GM18505 (cell line): ENCODE results near the gene WNT2B.

Experiments
- ATAC-seq: cut with Tn5 transposase; IDR thresholded peaks from one replicate; pipeline ENCODE4 v1.9.1; 2021; ENCODE audit not compliant: unreplicated experiment
- POLR2A ChIP-seq: IDR thresholded peaks from 4 replicates; pipeline ENCODE4 v1.6.1; 2011; ENCODE audit warnings: borderline replicate concordance; ENCODE audit not compliant: insufficient read depth, insufficient read length; ENCODE audit errors: extremely low read depth

Gene WNT2B

DNA sequence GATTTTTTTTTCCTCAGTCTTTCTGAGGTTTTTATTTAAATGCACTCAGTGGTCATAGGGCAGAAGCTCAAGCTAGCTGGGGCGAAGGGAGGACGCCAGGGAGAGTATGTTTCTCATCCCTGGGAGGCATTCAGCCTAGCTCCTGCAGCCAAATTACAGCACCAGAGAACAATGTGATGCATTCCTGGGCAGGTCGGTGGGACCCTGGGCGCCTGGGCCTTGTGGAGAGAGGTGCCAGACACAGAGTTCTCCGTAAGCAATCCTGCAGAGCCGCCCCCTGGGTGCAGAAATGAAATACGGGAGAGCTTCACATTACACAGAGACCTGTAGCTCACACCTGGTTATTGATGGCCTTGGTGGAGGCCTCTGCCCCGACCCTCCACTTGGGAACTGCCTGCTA lies 15.5 kb downstream of the WNT2B start:
- no peak for TF ChIP-seq POLR2A

DNA sequence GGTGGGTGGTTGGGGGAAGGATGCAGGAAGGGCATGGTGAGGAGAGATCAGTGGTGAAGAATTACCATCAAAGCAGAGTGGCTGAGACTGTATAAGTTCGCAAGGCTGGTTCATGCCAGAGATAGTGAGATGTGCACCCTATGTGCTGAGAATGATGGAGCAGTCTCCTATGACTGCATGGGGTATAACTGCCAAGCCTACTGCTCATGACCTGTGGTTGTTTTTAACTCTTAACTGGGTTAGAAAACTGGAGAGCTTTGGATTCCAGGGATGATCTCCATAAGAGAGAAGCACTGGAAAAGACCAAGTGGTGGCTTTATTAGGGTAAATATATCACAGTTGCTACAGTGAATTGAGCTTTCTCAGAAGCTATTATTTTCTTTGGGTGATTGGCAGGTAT lies 16.2 kb downstream of the WNT2B start:
- no peak for ATAC-seq
- TF ChIP-seq POLR2A: no peak

More for the DNA sequence above, 15.5 kb downstream of the WNT2B start:
- ATAC-seq: no peak

DNA sequence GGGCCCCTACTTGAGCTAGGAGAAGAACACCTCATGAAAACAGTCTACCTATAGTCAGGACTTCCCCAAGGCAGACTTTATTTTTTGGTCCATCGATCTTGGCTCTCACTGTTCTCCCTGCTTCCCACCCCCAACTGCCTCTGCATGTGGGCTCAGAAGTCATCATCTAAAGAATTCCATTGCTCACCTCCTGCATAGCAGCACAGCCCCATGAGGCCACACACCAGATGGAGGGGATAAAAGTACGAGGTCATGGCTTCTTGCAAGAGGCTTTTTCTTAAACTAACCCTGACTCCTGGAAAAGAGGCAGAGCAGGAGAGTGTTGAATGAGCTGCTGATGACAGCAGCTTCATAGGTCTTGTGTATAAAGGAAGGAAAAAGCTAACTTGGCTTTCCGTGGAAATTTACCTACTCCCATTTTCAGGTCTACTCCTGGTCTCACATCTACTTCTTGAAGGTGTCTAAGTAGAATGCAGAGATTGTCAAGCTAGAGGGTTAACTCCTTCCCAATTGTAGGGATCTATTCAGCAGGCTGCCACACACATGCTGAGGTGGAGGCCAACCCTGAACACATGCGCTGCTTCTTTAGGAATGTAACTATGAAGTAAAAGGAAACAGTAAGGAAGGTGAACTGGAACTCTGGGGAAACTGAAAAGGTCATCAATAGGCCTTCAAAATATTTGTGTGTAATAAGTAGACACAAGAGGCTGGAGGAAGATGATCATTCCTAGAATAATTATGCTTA lies 18.7 kb downstream of the WNT2B start:
- no peak for ATAC-seq

DNA sequence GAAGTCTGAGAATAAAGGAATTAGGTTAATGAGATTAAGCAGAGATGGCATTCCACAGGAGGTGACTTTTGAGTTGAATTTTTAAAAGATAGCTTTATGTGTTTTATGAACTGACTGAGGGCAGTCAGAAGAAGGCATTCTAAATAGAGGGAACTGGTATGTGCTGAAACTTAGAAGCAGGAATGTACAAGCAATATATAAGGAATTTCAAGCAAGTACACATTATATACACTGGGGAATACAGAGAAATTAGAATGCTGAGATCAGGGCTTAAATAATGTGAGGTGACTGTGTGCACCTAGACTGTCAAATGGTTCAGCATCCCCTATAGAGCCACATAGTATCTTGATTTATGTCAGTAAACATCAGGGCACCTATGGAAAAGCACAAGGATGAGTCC lies 19.3 kb downstream of the WNT2B start:
- TF ChIP-seq POLR2A: no peak
- no peak for ATAC-seq

More for the DNA sequence above, 18.7 kb downstream of the WNT2B start:
- TF ChIP-seq POLR2A: no peak

DNA sequence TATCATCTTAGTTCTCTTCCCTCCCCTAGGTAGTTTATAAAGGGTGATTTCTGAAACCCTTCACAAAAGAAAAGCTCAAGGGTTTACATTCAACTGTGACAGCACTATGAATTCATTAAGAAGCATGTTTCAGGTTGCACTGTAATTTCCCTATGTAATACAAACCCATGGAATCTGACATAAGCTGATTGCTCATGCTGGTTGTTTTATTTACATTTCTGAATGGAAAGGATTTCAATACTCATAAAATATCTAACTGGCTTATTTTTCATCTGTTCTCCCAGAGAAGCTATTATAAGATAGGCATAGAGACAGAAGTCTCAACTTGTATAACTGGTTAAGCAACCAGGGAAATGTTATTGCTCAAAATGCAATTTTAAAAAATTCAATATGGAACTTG lies 20.5 kb downstream of the WNT2B start:
- TF ChIP-seq POLR2A: no peak
- ATAC-seq: no peak

DNA sequence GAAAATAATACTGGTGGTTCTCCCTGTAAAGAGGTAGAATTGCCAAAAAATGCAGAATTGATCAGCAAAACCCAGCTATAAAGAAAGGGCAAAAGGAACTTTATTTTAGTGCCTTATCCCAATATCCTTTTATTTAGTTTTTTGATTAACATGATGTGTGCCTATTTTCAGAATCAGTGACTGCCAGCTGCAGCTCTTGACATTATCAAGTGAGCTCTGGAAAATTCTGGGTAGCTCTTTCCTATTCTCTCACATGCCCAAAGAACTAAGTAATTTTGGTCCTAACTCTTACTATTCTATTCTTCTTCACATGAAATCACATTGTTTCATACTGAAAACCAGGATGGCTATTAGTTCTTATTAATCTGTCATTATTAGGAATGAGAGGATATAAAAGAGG lies 22.1 kb downstream of the WNT2B start:
- TF ChIP-seq POLR2A: no peak
- ATAC-seq: no peak

DNA sequence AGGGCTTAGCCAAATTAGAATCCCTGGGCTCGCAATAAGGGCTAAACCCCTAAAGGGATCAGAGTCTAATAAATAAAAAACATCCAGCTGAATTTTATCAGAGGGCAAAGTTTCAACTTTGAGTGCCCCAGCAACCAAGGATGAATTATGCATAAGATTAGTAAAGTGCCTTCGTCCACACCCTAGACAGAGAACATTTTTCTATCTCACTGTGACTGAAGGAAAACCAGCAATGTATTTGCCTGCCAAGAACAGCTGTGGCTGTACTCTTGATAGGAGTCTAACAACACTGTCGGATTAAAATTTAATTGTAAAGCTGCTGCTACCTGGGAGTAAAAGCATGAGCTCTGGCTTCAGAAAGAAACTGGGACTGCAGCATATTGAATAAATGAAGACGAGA lies 23.3 kb downstream of the WNT2B start:
- no peak for ATAC-seq
- TF ChIP-seq POLR2A: no peak

DNA sequence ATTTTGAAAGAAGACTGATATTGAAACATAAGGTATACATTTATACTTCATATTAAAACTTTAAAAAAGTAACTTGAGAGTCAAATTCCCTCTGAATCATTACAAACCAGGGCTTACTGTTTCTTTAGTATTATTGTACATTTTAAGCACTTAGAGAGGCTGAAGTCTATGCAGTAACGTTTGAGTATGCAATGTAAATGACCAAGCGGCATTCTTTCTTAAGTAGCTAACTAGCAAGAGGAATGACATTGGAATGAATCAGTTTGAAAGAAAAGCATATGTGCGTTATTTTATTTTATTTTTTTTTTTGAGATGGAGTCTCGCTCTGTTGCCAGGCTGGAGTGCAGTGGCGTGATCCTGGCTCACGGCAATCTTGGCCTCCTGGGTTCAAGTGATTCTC lies 24.3 kb downstream of the WNT2B start:
- no peak for TF ChIP-seq POLR2A
- ATAC-seq: no peak

DNA sequence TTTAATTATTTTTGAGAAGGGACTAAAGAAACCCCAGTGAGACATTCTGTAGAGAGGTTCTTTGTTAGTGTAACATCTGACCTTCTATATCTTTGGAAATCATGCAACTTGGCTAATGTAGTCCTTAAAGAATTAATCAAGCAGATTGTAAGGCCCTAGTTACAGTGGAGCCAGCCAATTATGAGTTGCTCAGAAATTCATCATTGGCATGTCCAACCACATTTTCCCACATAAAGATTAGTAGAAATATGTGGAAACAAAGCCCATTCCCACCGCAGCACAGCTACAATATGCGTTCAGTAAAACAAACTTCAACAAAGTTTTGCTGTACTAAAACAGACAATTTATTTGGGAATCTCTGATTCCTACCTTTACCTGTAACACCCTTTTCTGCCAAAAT lies 27.8 kb downstream of the WNT2B start:
- TF ChIP-seq POLR2A: no peak
- no peak for ATAC-seq

DNA sequence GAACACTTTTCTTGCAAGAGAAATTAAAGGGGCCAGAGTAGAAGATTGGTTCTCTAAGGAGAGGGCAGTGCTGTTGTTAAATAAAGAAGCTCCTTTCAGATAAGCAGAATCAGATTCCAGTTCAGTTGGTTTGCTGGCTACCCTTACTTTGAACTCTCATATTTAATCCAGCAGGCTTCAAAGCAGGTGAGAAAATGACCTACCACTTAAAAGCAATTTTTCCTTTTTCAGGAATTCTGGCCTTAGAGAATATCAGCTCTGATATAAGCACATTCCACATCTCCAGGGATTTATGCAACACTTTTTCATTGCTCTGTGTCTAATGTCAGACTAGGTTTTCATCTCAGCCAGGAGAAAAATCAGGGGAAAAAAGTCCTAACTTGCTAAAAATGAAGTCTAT lies 28.7 kb downstream of the WNT2B start:
- ATAC-seq: no peak
- TF ChIP-seq POLR2A: no peak

DNA sequence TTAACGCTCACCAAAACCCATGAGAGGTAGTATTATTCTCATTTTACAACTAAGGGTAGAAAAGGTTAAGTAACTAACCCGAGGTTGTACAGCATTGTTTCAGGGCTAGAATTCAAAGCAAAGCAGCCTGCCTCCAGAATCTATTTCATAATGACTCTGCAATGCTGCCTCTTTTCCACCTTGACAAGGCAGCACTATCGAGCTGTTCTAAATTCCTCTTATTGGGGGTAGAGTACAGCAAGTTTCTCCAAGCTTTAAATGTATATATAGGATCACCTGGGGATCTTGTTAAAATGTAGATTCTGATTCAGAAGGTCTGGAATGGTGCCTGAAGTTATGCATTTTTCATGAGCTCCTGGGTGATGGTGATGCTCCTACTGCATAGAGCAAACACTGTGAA lies 30.1 kb downstream of the WNT2B start:
- no peak for TF ChIP-seq POLR2A
- no peak for ATAC-seq

DNA sequence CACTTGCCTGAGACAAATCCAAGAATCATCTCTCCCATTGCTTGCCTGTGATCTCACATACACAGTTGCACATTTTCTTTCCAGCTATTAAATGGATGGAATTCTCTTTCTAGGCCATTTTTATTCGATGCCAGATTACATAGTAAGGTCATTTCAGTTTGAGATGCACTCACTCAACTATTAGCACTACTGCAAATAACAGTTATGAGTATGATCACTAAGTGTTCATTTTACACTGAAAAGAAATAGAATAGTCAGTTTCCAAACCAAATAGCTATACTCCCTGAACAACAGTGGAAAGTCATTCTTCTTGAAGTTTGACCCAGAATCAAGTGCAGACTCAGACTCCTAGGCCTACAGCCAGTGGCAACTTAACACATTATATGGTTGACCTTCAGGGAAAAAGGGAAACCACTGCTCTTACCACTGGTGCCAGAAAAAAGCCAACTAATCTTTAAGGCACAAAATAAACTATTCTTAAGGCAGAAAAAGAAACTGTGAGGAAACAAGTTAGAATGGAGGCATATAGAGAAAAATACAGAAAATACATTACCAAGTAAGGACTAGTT lies 31.5 kb downstream of the WNT2B start:
- no peak for ATAC-seq
- no peak for TF ChIP-seq POLR2A

DNA sequence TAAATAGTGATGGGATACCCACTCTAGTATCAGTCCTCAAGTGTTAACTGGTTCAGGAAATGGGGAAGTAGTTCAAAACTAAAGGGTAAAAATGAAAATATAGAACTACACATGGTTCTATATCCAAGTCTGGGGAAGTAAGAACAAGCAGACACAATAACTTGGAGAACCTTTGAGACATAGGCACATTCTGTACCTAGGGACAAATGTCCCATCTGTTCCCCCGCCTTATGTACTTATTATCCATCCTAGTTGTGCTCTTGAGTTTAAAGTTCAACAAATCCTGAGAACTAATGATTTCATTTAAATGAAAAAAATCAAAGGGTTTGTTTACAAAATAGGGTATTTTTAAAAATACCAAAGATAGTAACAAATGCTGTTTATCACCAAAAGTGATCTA lies 32.5 kb downstream of the WNT2B start:
- ATAC-seq: no peak
- TF ChIP-seq POLR2A: no peak

DNA sequence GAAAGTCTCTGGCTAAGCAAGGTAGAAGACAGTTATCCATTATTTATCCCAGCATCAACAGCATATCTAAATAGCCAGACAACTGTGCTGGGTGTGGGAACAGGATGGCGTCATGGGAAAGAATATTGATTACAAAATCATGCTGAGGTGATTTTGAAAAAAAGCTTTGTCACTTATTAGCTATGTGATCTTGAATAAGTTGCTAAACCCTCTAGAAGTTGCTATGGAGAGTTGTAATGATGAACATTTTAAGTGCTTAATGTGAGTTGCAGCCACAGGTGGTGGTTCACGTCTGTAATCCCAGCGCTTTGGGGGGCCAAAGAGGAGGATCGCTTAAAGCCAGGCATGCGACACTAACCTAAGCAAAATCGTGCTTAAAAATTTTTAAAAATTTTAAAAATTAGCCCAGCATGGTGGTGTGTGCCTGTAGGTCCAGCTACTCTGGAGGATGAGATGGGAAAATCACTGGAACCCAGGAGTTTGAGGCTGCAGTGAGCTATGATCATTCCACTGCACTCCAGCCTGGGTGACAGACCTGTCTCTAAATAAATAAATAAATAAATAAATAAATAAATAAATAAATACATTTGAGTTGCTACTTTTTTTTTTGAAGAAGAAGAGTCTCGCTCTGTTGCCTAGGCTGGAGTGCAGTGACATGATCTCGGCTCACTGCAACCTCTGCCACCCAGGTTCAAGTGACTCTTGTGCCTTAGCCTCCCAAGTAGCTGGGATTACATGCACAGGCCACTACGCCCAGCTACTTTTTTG lies 33.6 kb downstream of the WNT2B start:
- no peak for ATAC-seq
- no peak for TF ChIP-seq POLR2A
